Measurements from ENCODE around the gene PIK3IP1.

Gene PIK3IP1

GRCh38 chr22:31275018-31275417, 17.3 kb downstream of the PIK3IP1 start:
- Histone ChIP-seq H3K27ac (ENCODE audit: low read depth, low read length) (no peak overlapping the region), H3K9me3 (ENCODE audit: control insufficient read depth, insufficient read depth, low read length) (no peaks in the 10 kb centered on the region), H3K9me2 (replicated peaks; ENCODE audit: control insufficient read depth, low read length) (no peaks in the 10 kb centered on the region), H4K20me1 (ENCODE audit: control insufficient read depth, insufficient read depth, low read depth, low read length) (no peaks in the 10 kb centered on the region), H3K4me2 (ENCODE audit: low read length) (no peak overlapping the region), H3K27me3 (ENCODE audit: control insufficient read depth, low read length) (no peaks in the 10 kb centered on the region), H3F3A (ENCODE audit: control insufficient read depth, insufficient read depth) (peaks cover 6% of the 10 kb centered on the region; the same call in 1 of the 2 replicates), H3K4me3 (ENCODE audit: low read length) (no peak overlapping the region), H3K36me3 (ENCODE audit: control insufficient read depth, low read length) (peaks cover 59% of the 10 kb centered on the region), H3K4me1 (ENCODE audit: control insufficient read depth, low read length) (no peaks in the 10 kb centered on the region), H3K79me2 (ENCODE audit: control insufficient read depth, low read length) (no peaks in the 10 kb centered on the region)
- TF ChIP-seq CTCF (IDR thresholded peaks at IDR 0.05; ENCODE audit: low read depth, low read length, poor library complexity, severe bottlenecking) (no peak), EZH2phosphoT487 (IDR thresholded peaks at IDR 0.05; ENCODE audit: borderline replicate concordance, low read length) (no peak)

GRCh38 chr22:31274017-31274416, 18.3 kb downstream of the PIK3IP1 start:
- Histone ChIP-seq H3K36me3 (ENCODE audit: control insufficient read depth, low read length) (peaks cover 49% of the 10 kb centered on the region), H3K79me2 (ENCODE audit: control insufficient read depth, low read length) (no peaks in the 10 kb centered on the region)
- TF ChIP-seq EZH2phosphoT487 (IDR thresholded peaks at IDR 0.05; ENCODE audit: borderline replicate concordance, low read length): no peak

GRCh38 chr22:31272522-31273446, 19.5 kb downstream of the PIK3IP1 start:
- H4K20me1 ChIP-seq (ENCODE audit: control insufficient read depth, insufficient read depth, low read depth, low read length): no peaks in the 10 kb centered on the region
- peaks cover 6% of the 10 kb centered on the region; the same call in 1 of the 2 replicates for H3F3A ChIP-seq (ENCODE audit: control insufficient read depth, insufficient read depth)
- no peaks in the 10 kb centered on the region for H3K9me2 ChIP-seq (replicated peaks; ENCODE audit: control insufficient read depth, low read length)
- H3K9me3 ChIP-seq (ENCODE audit: control insufficient read depth, insufficient read depth, low read length): no peaks in the 10 kb centered on the region
- H3K27me3 ChIP-seq (ENCODE audit: control insufficient read depth, low read length): no peaks in the 10 kb centered on the region
- H3K36me3 ChIP-seq (ENCODE audit: control insufficient read depth, low read length): peaks cover 37% of the 10 kb centered on the region
- H3K4me1 ChIP-seq (ENCODE audit: control insufficient read depth, low read length): no peaks in the 10 kb centered on the region
- H3K4me2 ChIP-seq (ENCODE audit: low read length): no peak overlapping the region
- TF ChIP-seq CTCF (IDR thresholded peaks at IDR 0.05; ENCODE audit: low read depth, low read length, poor library complexity, severe bottlenecking): peak; percentile 82
- no peak for TF ChIP-seq EZH2phosphoT487 (IDR thresholded peaks at IDR 0.05; ENCODE audit: borderline replicate concordance, low read length)
- H3K79me2 ChIP-seq (ENCODE audit: control insufficient read depth, low read length): no peaks in the 10 kb centered on the region
- H3K27ac ChIP-seq (ENCODE audit: low read depth, low read length): no peak overlapping the region
- no peak overlapping the region for H3K4me3 ChIP-seq (ENCODE audit: low read length)

More at GRCh38 chr22:31274017-31274416, 18.3 kb downstream of the PIK3IP1 start:
- no peak overlapping the region for H3K4me2 ChIP-seq (ENCODE audit: low read length)
- no peaks in the 10 kb centered on the region for H3K9me3 ChIP-seq (ENCODE audit: control insufficient read depth, insufficient read depth, low read length)
- peaks cover 6% of the 10 kb centered on the region; the same call in 1 of the 2 replicates for H3F3A ChIP-seq (ENCODE audit: control insufficient read depth, insufficient read depth)
- no peaks in the 10 kb centered on the region for H3K27me3 ChIP-seq (ENCODE audit: control insufficient read depth, low read length)
- no peaks in the 10 kb centered on the region for H3K9me2 ChIP-seq (replicated peaks; ENCODE audit: control insufficient read depth, low read length)
- no peaks in the 10 kb centered on the region for H3K4me1 ChIP-seq (ENCODE audit: control insufficient read depth, low read length)
- no peaks in the 10 kb centered on the region for H4K20me1 ChIP-seq (ENCODE audit: control insufficient read depth, insufficient read depth, low read depth, low read length)
- H3K4me3 ChIP-seq (ENCODE audit: low read length): no peak overlapping the region
- no peak overlapping the region for H3K27ac ChIP-seq (ENCODE audit: low read depth, low read length)

- peaks cover 33% of the 10 kb centered on the region for H3K36me3 ChIP-seq (ENCODE audit: control insufficient read depth, low read length)
- H3K9me2 ChIP-seq (replicated peaks; ENCODE audit: control insufficient read depth, low read length): no peaks in the 10 kb centered on the region
- no peak overlapping the region for H3K27ac ChIP-seq (ENCODE audit: low read depth, low read length)
Observed at GRCh38 chr22:31271485-31271884, 20.8 kb downstream of the PIK3IP1 start.

More at GRCh38 chr22:31271485-31271884, 20.8 kb downstream of the PIK3IP1 start:
- no peak overlapping the region for H3K4me2 ChIP-seq (ENCODE audit: low read length)
- H3K9me3 ChIP-seq (ENCODE audit: control insufficient read depth, insufficient read depth, low read length): no peaks in the 10 kb centered on the region
- TF ChIP-seq CTCF (IDR thresholded peaks at IDR 0.05; ENCODE audit: low read depth, low read length, poor library complexity, severe bottlenecking): no peak
- no peak for TF ChIP-seq EZH2phosphoT487 (IDR thresholded peaks at IDR 0.05; ENCODE audit: borderline replicate concordance, low read length)
- H3K79me2 ChIP-seq (ENCODE audit: control insufficient read depth, low read length): no peaks in the 10 kb centered on the region
- H3F3A ChIP-seq (ENCODE audit: control insufficient read depth, insufficient read depth): peaks cover 2% of the 10 kb centered on the region; the same call in 1 of the 2 replicates
- no peaks in the 10 kb centered on the region for H3K27me3 ChIP-seq (ENCODE audit: control insufficient read depth, low read length)
- no peaks in the 10 kb centered on the region for H3K4me1 ChIP-seq (ENCODE audit: control insufficient read depth, low read length)
- no peak overlapping the region for H3K4me3 ChIP-seq (ENCODE audit: low read length)
- H4K20me1 ChIP-seq (ENCODE audit: control insufficient read depth, insufficient read depth, low read depth, low read length): no peaks in the 10 kb centered on the region
